ENCODE measurements around the gene PDIA4. TPM values are rescaled to one million over a fixed set of nuclear protein-coding genes. Genes with fewer than 3 reads are reported as not detected.
"Not testable (repeated sequence)": the region's sequence is repeated elsewhere in the genome, so short reads cannot be mapped to it uniquely, and the experiment has no call there.

Gene PDIA4
- total and polyA plus RNA-seq, 11 donors = 8.4 to 84.4 (median 33.1) TPM

DNA sequence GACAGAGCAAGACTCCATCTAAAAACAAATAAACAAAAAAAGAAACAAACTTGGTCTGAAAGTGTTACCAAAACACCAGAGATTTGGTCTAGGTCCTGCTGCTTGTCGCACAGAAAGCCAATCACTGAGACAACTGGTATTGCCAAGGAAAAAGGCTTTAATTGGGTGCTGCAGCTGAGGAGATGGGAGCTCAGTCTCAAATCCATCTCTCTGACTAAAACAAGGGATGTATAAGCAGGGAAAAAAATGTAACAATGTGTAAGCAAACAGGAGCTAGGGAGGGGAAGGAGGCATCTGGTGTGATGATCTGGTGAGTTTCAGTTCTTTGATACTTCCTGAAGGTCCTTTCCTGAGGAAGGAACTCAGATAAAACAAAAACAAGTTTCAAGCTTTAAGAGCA, 8.4 kb upstream of the PDIA4 start:
- DNase-seq (no peak), ATAC-seq (no peak)
- H3K4me1 ChIP-seq = no peaks in the 10 kb centered on the region
- intact Hi-C loops (cut with DNase I) = no loop called here
- no peaks in the 10 kb centered on the region for H3K27me3 ChIP-seq
- no peaks in the 10 kb centered on the region for H3K36me3 ChIP-seq
- H3K9me3 ChIP-seq = peaks cover 0 to 8% (median 0%) of the 10 kb centered on the region in 12 donors
- TF ChIP-seq POLR2A (IDR thresholded peaks at IDR 0.05) = no peak
- TF ChIP-seq, protein P1, sequence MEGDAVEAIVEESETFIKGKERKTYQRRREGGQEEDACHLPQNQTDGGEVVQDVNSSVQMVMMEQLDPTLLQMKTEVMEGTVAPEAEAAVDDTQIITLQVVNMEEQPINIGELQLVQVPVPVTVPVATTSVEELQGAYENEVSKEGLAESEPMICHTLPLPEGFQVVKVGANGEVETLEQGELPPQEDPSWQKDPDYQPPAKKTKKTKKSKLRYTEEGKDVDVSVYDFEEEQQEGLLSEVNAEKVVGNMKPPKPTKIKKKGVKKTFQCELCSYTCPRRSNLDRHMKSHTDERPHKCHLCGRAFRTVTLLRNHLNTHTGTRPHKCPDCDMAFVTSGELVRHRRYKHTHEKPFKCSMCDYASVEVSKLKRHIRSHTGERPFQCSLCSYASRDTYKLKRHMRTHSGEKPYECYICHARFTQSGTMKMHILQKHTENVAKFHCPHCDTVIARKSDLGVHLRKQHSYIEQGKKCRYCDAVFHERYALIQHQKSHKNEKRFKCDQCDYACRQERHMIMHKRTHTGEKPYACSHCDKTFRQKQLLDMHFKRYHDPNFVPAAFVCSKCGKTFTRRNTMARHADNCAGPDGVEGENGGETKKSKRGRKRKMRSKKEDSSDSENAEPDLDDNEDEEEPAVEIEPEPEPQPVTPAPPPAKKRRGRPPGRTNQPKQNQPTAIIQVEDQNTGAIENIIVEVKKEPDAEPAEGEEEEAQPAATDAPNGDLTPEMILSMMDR (IDR thresholded peaks at IDR 0.05) = no peak
- WGBS, 4 donors = 97 to 100% (median 100%) methylated on average over 1 of the region's 1 CpG
- H3K4me3 ChIP-seq = no peak overlapping the region
- H3K27ac ChIP-seq = no peak overlapping the region

DNA sequence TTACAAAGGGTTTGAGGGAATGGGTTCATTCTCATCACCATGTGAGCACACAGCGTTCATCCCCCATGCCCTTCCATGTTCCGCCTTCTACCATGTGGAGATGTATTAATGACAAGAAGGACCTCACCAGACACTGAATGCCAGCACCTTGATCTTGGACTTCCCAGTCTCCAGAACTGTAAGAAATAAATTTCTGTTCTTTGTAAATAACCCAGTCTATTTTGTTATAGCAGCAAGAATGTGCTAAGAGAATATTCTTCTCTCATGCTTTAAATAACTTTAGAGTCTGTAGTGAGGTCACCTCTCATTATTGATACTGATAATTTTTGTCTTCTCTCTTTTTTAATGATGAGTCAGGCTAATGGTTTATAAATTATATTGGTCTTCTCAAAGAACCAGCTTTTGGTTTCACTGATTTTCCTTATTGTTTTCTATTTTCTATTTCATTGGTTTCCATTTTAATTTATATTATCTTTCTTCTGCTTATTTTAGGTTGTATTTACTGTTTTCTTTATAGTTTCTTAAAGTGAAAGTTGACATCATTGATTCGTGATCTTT, 3.1 kb upstream of the PDIA4 start:
- peaks cover 0 to under 1% (median 0%) of the 10 kb centered on the region in 12 donors for H3K9me3 ChIP-seq
- intact Hi-C loops (cut with DNase I) = loop anchor here in 1 of 10 donors (2.0 kb wide), 1 partner anchor 33 kb away; no protein-coding TSS in a partner anchor
- WGBS, 4 donors = 89 to 98% (median 94%) methylated on average over 3 of the region's 3 CpGs

DNA sequence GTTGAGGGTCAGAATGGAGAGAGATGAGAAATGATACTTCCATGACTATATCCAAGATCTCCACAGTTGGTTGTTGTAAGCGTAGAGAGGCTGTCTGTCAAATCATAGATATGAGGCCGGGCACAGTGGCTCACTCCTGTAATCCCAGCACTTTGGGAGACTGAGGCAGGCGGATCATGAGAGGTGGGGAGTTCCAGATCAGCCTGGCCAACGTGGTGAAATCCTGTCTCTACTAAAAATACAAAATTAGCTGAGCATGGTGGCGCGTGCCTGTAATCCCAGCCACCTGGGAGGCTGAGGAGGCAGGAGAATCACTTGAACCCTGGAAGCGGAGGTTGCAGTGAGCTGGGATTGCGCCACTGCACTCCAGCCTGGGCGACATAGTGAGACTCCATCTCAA, 2.1 kb upstream of the PDIA4 start:
- 90 to 97% (median 93%) methylated on average over 9 of the region's 9 CpGs for WGBS, 4 donors

More for the DNA sequence above, 3.1 kb upstream of the PDIA4 start:
- Histone ChIP-seq H3K4me1 (peaks cover 0 to 24% (median 14%) of the 10 kb centered on the region in 12 donors), H3K36me3 (no peaks in the 10 kb centered on the region), H3K27me3 (no peaks in the 10 kb centered on the region), H3K4me3 (no peak overlapping the region), H3K27ac (no peak overlapping the region)
- ATAC-seq (no peak), DNase-seq (no peak)
- TF ChIP-seq, protein P1 (IDR thresholded peaks at IDR 0.05) = no peak
- no peak for TF ChIP-seq POLR2A (IDR thresholded peaks at IDR 0.05)

DNA sequence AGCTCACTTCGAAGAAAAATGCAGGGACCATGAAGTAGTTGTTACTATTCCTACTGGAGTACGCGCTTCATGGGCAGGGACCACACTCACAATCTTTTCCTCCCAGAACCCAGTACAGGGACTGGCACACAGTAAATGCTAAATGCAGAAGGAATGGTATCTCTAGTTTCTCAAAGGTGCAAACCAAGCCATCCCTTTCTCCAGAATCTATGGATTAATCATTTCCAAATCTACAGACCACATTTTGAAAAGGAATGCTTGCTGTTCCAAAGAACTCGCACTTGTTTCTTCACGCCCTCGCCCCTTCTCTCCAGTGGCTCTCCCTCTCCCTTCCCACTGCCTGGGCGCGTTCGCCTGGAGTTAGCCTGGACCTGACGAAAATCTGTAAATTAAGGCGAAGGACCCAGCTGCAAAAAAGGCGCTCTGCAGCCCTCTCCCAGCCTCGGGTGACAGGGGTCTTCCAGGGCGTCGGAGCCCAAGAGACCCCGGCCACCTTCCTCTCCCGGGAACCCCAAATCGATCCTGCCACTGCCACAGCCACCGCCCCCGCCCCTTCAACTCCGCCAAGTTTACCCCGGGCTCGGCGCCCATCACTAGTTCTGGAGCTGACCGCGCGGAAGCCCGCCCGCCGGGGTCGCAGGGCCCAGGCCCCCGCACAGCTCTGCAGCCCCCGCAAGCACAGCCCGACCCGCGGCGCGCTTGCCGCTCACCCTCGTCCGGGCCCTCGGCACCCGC, 527 bp downstream of the PDIA4 start:
- H3K36me3 ChIP-seq = peaks cover 0 to 10% (median 0%) of the 10 kb centered on the region in 9 donors
- intact Hi-C loops (cut with DNase I) = loop anchor here in 9 of 10 donors (1.0 to 5.0 kb wide), 10 partner anchors 35 to 99 kb away; partner anchors contain the start of genes ZNF786 (in 3 of the 9) and ZNF425 (in 1 of the 9)
- peak in 1 of 5 donors; percentile 31 for DNase-seq
- peaks cover 0 to 38% (median 16%) of the 10 kb centered on the region in 12 donors for H3K4me1 ChIP-seq
- peak overlapping the region; percentile 45 to 94 (median 87) for H3K27ac ChIP-seq
- no peak for TF ChIP-seq POLR2A (IDR thresholded peaks at IDR 0.05)
- TF ChIP-seq, protein P1 (IDR thresholded peaks at IDR 0.05) = no peak
- H3K4me3 ChIP-seq = peak overlapping the region; percentile 63 to 100 (median 78)
- 1 to 3% (median 1%) methylated on average over 22 to 43 of the region's 43 CpGs for WGBS, 4 donors
- no peaks in the 10 kb centered on the region for H3K9me3 ChIP-seq
- no peak for ATAC-seq
- H3K27me3 ChIP-seq = no peaks in the 10 kb centered on the region

More for the DNA sequence above, 2.1 kb upstream of the PDIA4 start:
- not testable (repeated sequence) for H3K36me3 ChIP-seq, H3K27me3 ChIP-seq, H3K27ac ChIP-seq, ATAC-seq, DNase-seq, H3K9me3 ChIP-seq, H3K4me3 ChIP-seq
- intact Hi-C loops (cut with DNase I) = loop anchor here in 1 of 10 donors (2.0 kb wide), 1 partner anchor 34 kb away; no protein-coding TSS in a partner anchor
- H3K4me1 ChIP-seq = peaks cover 0 to 31% (median 16%) of the 10 kb centered on the region in 12 donors

All from heart left ventricle (tissue), 16 donors.